ENCODE results near the gene LRRFIP1.

DNA sequence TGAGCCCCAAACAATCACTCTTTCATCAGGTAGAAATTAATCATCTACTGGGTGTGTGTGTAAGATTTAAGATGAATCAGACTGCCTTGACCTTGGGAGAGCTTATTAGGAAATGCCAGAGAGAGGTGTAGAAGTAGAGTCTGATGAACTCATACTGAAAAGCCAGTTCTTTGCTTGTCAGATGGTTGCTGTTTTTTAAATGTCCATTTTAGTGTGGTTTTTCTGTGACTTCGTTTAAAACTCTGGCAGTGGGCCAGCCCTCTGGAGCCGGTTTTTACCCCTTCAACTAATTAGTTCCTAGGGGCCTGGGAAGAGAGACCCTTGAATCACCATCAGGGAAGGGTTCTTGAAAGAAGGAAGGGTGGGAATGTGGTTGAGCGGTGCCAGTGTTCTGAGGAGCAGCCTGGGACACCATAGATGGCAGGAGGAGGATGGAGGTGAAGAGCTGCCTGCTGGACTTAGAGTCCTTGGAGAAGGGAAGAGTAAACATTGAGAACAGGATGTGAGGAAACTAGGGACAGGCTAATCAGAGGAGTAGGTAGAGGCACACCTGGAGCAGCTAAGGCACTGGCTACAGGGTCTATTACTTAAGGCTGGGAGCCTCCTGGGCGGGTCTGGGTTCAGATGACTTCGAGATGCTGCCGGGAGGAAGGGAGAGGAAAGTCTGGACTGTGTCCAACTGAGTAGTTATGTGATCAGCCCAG is 66.1 kb downstream of the LRRFIP1 start:
- TF ChIP-seq POLR2AphosphoS5 (IDR thresholded peaks at IDR 0.05; ENCODE audit: low read depth, low read length) = no peak
- no peak for TF ChIP-seq TAF1 (IDR thresholded peaks at IDR 0.05; ENCODE audit: low read depth, low read length)
- TF ChIP-seq POLR2A (IDR thresholded peaks at IDR 0.05; ENCODE audit: low read depth, low read length) = no peak
- no peak for TF ChIP-seq POU2F2 (IDR thresholded peaks at IDR 0.05; ENCODE audit: low read depth, low read length)
- no peak for TF ChIP-seq SPI1 (IDR thresholded peaks at IDR 0.05; ENCODE audit: low read depth, low read length)
